GM23338 (cell line): ENCODE data around the gene ZNF76. TPM values are rescaled to one million over a fixed set of nuclear protein-coding genes. Genes with fewer than 3 reads are reported as not detected.

Experiments
- ATAC-seq: fragments of 200-7000 bp; cut with Tn5 transposase; 3 replicates; pipeline ENCODE4 v1.9.1; 2020
- DNase-seq: peaks from one replicate; pipeline ENCODE4 v3.0.0-alpha.2; 2015; ENCODE audit warnings: low spot score
- H2AFZ ChIP-seq: fragments of 200-600 bp; sonication (generic); 2 replicates; pipeline ENCODE4 v1.8.0; 2016; ENCODE audit warnings: antibody characterized with exemption, mild to moderate bottlenecking, moderate library complexity
- H3F3A ChIP-seq: fragments of 200-600 bp; sonication (generic); replicated peaks from 2 replicates; pipeline ENCODE4 v1.8.0; 2017; ENCODE audit warnings: antibody characterized with exemption, mixed run types, low read depth
- H3K27ac ChIP-seq: fragments of 200-600 bp; sonication (generic); 2 replicates; pipeline ENCODE4 v1.6.1; 2016; ENCODE audit warnings: low read depth
- H3K27me3 ChIP-seq: fragments of 200-600 bp; sonication (generic); 2 replicates; pipeline ENCODE4 v1.8.0; 2016; ENCODE audit warnings: mild to moderate bottlenecking, mixed run types, moderate library complexity; ENCODE audit not compliant: insufficient read depth
- H3K36me3 ChIP-seq: fragments of 200-600 bp; sonication (generic); 2 replicates; pipeline ENCODE4 v1.8.0; 2016; ENCODE audit warnings: mild to moderate bottlenecking; ENCODE audit not compliant: insufficient read depth
- H3K4me1 ChIP-seq: fragments of 200-600 bp; sonication (generic); 2 replicates; pipeline ENCODE4 v1.8.0; 2016; ENCODE audit warnings: mild to moderate bottlenecking, moderate library complexity; ENCODE audit not compliant: insufficient read depth
- H3K4me2 ChIP-seq: fragments of 200-600 bp; sonication (generic); 2 replicates; pipeline ENCODE4 v1.7.1; 2017; ENCODE audit warnings: mixed run types
- H3K4me3 ChIP-seq: fragments of 200-600 bp; sonication (generic); 2 replicates; pipeline ENCODE4 v1.6.1; 2016; ENCODE audit warnings: mixed run types
- H3K79me2 ChIP-seq: fragments of 200-600 bp; sonication (generic); replicated peaks from 2 replicates; pipeline ENCODE4 v1.8.0; 2017; ENCODE audit warnings: mild to moderate bottlenecking; ENCODE audit not compliant: insufficient read depth
- H3K9me2 ChIP-seq: fragments of 200-600 bp; sonication (generic); 2 replicates; pipeline ENCODE4 v1.8.0; 2017; ENCODE audit not compliant: insufficient read depth
- H4K20me1 ChIP-seq: fragments of 200-600 bp; sonication (generic); replicated peaks from 2 replicates; pipeline ENCODE4 v1.8.0; 2017; ENCODE audit warnings: mild to moderate bottlenecking; ENCODE audit not compliant: insufficient read depth
- H3K27ac Mint-ChIP-seq: 2 replicates; pipeline ENCODE4 v1.8.0; 2020; ENCODE audit warnings: inconsistent platforms, mild to moderate bottlenecking, moderate library complexity, mixed read lengths
- H3K27me3 Mint-ChIP-seq: 3 replicates; pipeline ENCODE4 v1.8.0; 2022; ENCODE audit warnings: low read depth, mild to moderate bottlenecking, moderate library complexity, mixed read lengths, inconsistent platforms; ENCODE audit not compliant: insufficient read depth, poor library complexity
- H3K36me3 Mint-ChIP-seq: 3 replicates; pipeline ENCODE4 v1.8.0; 2021; ENCODE audit warnings: low read depth, mild to moderate bottlenecking, inconsistent platforms, moderate library complexity, mixed read lengths
- H3K4me1 Mint-ChIP-seq: 3 replicates; pipeline ENCODE4 v1.8.0; 2020; ENCODE audit warnings: mild to moderate bottlenecking, inconsistent platforms, mixed read lengths
- H3K4me3 Mint-ChIP-seq: 3 replicates; pipeline ENCODE4 v1.8.0; 2021; ENCODE audit warnings: moderate library complexity, mild to moderate bottlenecking, inconsistent platforms, mixed read lengths
- H3K9me3 Mint-ChIP-seq: 3 replicates; pipeline ENCODE4 v1.8.0; 2020; ENCODE audit warnings: moderate library complexity, mild to moderate bottlenecking, inconsistent platforms, mixed read lengths
- CREB1 ChIP-seq: fragments of 250-450 bp; sonication (Bioruptor Pico); IDR thresholded peaks from 2 replicates; pipeline ENCODE4 v1.5.0; 2020; ENCODE audit warnings: low read depth, mild to moderate bottlenecking, moderate library complexity
- ETS1 ChIP-seq: IDR thresholded peaks from 2 replicates; pipeline ENCODE4 v1.6.1; 2016; ENCODE audit warnings: antibody characterized with exemption
- EZH2 ChIP-seq: fragments of 200-600 bp; sonication (generic); IDR thresholded peaks from one replicate; pipeline ENCODE4 v1.8.0; 2017; ENCODE audit warnings: antibody characterized with exemption, mild to moderate bottlenecking, low read depth; ENCODE audit not compliant: unreplicated experiment
- EZH2phosphoT487 ChIP-seq: fragments of 200-600 bp; sonication (generic); IDR thresholded peaks from one replicate; pipeline ENCODE4 v1.8.1; 2018; ENCODE audit warnings: antibody characterized with exemption; ENCODE audit not compliant: unreplicated experiment
- NANOG ChIP-seq: IDR thresholded peaks from 2 replicates; pipeline ENCODE4 v1.6.1; 2016; ENCODE audit warnings: antibody characterized with exemption, borderline replicate concordance
- POLR2AphosphoS5 ChIP-seq: IDR thresholded peaks from 2 replicates; pipeline ENCODE4 v1.6.1; 2016; ENCODE audit warnings: antibody characterized with exemption, low read depth
- STAT1 ChIP-seq: IDR thresholded peaks from one replicate; pipeline ENCODE4 v1.6.1; 2016; ENCODE audit warnings: antibody characterized with exemption; ENCODE audit not compliant: unreplicated experiment
- ZNF114 ChIP-seq: fragments of 250-450 bp; sonication (Bioruptor Pico); IDR thresholded peaks from 2 replicates; pipeline ENCODE4 v1.5.0; 2020; ENCODE audit warnings: mild to moderate bottlenecking, moderate library complexity
- ZNF331 ChIP-seq: fragments of 250-450 bp; sonication (Bioruptor Pico); IDR thresholded peaks from 2 replicates; pipeline ENCODE4 v1.5.0; 2020; ENCODE audit warnings: low read depth, mild to moderate bottlenecking, moderate library complexity
- polyA plus RNA-seq: library from polyadenylated mRNA; unstranded; fragments of >200 nt; fragmentation: Nextera tagmentation; extraction: Ambion mirVana; gene quantifications from 2 replicates; pipeline ENCODE4 v1.2.1, GENCODE V29; 2016
- total RNA-seq: library from RNA; depleted of rRNA; stranded (reverse); fragments of >200 nt; shearing (Covaris generic); gene quantifications from 2 replicates; pipeline ENCODE4 v1.2.3, GENCODE V29; 2014
- TF ChIP-seq, protein P1 (sequence below), 2 experiments: fragments of 200-600 bp in 1 of 2; sonication (generic) in 1 of 2; conservative IDR thresholded peaks; 2 replicates each; pipeline versions ENCODE4 v1.5.1 to v1.6.1; 2016 to 2017; ENCODE audit warnings: antibody characterized with exemption in 2 of 2, low read depth in 2 of 2, mild to moderate bottlenecking in 2 of 2, moderate library complexity in 1 of 2
- TF ChIP-seq, protein P2 (sequence below): IDR thresholded peaks from one replicate; pipeline ENCODE4 v1.6.1; 2018; ENCODE audit warnings: antibody characterized with exemption; ENCODE audit not compliant: unreplicated experiment

Gene ZNF76
- total and polyA plus RNA-seq, 2 experiments from 2014 or later, result 12.5 to 18.8 TPM

DNA sequence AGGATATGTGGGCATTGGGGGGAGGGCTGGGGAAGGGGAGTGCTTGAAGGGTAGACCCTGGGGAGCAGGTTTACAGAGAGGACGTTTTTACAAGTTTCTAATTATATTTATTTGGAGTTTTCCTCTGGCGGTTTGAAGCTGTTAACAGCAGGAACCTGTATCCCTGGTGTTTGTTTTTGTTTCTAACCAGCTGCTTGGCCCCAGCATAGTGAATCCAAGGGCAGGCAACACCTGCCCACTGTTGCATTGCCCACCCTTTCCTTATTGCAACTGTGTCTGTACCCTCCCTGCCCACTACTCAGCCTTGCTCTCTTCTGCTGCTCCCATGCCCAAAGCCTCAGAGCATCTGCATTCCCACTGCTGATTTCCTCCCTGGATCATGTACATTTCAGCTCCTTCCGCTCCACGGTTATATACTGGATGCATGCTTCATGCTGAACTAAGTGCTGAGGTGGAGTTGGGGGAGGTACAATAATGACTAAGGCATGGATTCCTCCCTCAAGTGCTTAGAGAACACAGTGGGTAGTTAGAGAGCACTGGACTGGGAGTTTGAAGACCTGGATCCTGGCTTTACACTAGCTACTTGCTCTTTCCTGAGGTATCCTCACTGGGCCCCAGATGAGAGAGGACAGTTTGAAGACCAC lies 39.7 kb upstream of the ZNF76 start (continued):
- TF ChIP-seq, protein P1, sequence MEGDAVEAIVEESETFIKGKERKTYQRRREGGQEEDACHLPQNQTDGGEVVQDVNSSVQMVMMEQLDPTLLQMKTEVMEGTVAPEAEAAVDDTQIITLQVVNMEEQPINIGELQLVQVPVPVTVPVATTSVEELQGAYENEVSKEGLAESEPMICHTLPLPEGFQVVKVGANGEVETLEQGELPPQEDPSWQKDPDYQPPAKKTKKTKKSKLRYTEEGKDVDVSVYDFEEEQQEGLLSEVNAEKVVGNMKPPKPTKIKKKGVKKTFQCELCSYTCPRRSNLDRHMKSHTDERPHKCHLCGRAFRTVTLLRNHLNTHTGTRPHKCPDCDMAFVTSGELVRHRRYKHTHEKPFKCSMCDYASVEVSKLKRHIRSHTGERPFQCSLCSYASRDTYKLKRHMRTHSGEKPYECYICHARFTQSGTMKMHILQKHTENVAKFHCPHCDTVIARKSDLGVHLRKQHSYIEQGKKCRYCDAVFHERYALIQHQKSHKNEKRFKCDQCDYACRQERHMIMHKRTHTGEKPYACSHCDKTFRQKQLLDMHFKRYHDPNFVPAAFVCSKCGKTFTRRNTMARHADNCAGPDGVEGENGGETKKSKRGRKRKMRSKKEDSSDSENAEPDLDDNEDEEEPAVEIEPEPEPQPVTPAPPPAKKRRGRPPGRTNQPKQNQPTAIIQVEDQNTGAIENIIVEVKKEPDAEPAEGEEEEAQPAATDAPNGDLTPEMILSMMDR (conservative IDR thresholded peaks at IDR 0.05; ENCODE audit: low read depth in 2 of 2), result no peak
- TF ChIP-seq, protein P2, sequence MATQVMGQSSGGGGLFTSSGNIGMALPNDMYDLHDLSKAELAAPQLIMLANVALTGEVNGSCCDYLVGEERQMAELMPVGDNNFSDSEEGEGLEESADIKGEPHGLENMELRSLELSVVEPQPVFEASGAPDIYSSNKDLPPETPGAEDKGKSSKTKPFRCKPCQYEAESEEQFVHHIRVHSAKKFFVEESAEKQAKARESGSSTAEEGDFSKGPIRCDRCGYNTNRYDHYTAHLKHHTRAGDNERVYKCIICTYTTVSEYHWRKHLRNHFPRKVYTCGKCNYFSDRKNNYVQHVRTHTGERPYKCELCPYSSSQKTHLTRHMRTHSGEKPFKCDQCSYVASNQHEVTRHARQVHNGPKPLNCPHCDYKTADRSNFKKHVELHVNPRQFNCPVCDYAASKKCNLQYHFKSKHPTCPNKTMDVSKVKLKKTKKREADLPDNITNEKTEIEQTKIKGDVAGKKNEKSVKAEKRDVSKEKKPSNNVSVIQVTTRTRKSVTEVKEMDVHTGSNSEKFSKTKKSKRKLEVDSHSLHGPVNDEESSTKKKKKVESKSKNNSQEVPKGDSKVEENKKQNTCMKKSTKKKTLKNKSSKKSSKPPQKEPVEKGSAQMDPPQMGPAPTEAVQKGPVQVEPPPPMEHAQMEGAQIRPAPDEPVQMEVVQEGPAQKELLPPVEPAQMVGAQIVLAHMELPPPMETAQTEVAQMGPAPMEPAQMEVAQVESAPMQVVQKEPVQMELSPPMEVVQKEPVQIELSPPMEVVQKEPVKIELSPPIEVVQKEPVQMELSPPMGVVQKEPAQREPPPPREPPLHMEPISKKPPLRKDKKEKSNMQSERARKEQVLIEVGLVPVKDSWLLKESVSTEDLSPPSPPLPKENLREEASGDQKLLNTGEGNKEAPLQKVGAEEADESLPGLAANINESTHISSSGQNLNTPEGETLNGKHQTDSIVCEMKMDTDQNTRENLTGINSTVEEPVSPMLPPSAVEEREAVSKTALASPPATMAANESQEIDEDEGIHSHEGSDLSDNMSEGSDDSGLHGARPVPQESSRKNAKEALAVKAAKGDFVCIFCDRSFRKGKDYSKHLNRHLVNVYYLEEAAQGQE, result no peak
- no peak for TF ChIP-seq CREB1 (CRISPR knock-in tag)
- no peak for TF ChIP-seq POLR2AphosphoS5
- no peak for TF ChIP-seq STAT1
- no peak for TF ChIP-seq NANOG
- no peak for TF ChIP-seq ZNF114 (CRISPR knock-in tag)
- TF ChIP-seq ZNF331 (CRISPR knock-in tag), result no peak

DNA sequence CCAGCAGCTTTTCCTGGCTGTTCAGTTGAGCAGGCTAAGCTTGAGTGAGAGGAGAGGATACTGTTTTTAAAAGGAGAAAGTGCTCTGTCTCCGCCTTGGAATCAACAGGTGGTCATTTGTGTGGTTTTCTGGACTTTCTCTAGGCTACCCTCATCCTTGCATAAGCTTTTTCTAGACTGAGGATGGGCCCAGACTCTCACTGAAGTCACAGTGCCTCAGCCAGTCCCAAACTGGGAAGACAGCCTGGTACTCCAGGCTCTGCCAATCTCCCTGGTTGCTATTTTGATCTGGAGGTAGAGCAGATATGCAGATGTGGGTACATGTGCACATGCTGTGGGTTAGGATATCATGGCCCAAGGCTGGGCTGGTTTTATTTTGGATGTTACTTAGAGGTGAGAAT lies 38.8 kb upstream of the ZNF76 start:
- H3K4me1 ChIP-seq, result peaks cover 23% of the 10 kb centered on the region
- H3K4me2 ChIP-seq, result no peak overlapping the region
- no peaks in the 10 kb centered on the region for H3K36me3 ChIP-seq
- Mint-ChIP-seq H3K27ac (no peak overlapping the region), H3K4me1 (peaks cover 35% of the 10 kb centered on the region), H3K4me3 (no peak overlapping the region), H3K36me3 (no peaks in the 10 kb centered on the region), H3K9me3 (no peaks in the 10 kb centered on the region), H3K27me3 (peaks cover 21% of the 10 kb centered on the region)
- no peak for TF ChIP-seq STAT1
- TF ChIP-seq EZH2phosphoT487, result no peak
- TF ChIP-seq ETS1, result no peak
- TF ChIP-seq EZH2, result no peak
- no peak overlapping the region for H3K27ac ChIP-seq
- H2AFZ ChIP-seq, result no peak overlapping the region
- ATAC-seq (no peak), DNase-seq (no peak)
- H3K4me3 ChIP-seq, result no peak overlapping the region
- no peaks in the 10 kb centered on the region for H3K9me2 ChIP-seq
- peaks cover 20% of the 10 kb centered on the region for H4K20me1 ChIP-seq
- 0 out of 2 replicates have a peak, but pooled peaks cover 5% of the 10 kb centered on the region for H3F3A ChIP-seq
- H3K79me2 ChIP-seq, result no peaks in the 10 kb centered on the region; the same call in 1 of the 2 replicates
- H3K27me3 ChIP-seq, result peaks cover 88% of the 10 kb centered on the region
